ENCODE results near the gene RAP1B.
"Not testable (repeated sequence)": the region's sequence is repeated elsewhere in the genome, so short reads cannot be mapped to it uniquely, and the experiment has no call there.

The RAP1B gene

DNA sequence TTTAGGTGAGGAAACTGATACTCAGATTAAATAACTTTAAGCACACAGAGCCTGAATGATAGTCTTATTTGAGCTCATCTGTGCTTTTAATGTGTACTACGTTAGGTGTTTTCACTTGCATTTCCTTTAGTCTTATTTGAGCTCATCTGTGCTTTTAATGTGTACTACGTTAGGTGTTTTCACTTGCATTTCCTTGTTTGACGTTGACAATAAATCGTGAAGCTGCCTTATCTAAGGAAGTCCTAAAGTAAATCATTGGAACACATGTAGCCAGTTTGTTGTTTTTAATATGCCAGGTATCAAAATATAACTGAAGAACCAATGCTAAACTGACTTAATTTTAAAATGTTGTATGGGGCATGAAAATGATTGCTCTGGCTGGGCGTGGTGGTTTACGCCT, 2.0 kb downstream of the RAP1B start:
- no peak for DNase-seq

DNA sequence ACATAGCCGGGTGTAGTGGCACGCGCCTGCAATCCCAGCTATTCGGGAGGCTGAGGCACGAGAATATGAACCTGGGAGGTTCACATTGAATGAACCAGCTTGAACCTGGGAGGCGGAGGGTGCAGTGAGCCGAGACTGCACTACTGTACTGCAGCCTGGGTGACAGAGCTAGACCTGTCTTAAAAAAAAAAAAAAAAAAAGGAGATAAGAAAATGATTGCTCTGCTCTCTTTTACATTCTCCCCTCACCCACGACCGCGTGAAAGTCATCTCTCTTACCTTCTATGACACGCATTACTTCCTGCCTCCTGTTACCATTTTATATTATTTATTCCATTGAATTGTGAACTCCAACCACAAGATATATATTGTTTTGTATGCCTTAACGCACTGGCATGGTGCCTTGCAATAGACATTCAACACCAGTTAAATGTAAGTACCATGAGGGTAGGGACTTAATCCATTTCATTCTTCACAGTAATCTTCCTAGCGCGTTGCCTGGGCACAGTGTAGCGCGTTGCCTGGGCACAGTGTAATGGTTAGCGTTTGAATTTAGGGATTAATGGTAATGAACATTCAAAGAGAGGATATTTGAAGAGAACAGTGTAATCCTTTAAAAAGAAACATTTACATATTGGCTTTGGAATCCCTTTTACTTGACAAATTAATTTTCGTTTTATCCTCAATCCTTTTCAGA, 2.7 kb downstream of the RAP1B start:
- peak; percentile 41 for DNase-seq

DNA sequence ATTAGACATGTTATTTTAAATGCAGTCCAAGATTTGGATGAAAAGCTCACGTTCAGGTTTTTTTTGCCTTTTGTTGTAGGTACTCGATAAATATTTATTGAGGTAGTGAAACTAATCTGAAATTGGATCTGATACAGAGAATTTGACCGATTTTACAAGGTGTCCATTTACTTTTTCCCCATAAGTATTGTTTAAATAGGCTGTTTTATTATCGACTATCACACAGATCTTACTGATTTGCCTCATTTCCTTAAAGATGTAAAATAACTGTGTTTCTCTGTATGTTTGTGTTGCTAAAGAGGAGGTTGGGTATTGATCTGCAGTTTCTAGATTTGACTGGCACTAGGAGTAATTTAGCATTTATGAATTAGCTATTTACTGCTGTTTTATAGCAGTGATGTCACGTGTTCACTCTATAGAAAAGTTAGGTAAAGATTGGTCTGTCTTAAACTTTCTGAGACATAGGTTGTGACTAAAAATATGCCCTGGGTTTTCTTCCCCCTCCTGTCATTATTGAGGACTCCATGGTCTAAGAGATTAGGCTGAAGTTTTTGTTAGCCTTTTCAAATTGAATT, 3.5 kb downstream of the RAP1B start:
- no peak for DNase-seq

DNA sequence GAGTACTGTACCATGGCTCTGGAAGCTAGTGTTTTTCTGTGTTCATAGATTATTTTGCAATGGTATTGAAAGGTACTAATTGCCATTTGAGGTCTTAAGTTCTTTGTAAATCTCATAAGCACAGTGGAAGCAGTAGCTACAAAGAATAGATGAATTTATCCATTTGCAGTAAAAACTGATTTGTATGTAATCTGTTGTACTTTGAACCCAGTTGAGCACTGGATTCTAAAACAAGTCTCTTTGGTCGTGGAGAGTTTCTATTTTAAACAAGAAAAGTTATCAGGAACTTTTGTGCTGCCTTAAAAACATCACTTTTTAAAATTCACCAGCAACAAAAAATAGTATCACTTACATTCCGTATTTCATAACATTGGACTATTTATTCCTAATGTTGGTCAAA, 4.1 kb downstream of the RAP1B start:
- DNase-seq: no peak

DNA sequence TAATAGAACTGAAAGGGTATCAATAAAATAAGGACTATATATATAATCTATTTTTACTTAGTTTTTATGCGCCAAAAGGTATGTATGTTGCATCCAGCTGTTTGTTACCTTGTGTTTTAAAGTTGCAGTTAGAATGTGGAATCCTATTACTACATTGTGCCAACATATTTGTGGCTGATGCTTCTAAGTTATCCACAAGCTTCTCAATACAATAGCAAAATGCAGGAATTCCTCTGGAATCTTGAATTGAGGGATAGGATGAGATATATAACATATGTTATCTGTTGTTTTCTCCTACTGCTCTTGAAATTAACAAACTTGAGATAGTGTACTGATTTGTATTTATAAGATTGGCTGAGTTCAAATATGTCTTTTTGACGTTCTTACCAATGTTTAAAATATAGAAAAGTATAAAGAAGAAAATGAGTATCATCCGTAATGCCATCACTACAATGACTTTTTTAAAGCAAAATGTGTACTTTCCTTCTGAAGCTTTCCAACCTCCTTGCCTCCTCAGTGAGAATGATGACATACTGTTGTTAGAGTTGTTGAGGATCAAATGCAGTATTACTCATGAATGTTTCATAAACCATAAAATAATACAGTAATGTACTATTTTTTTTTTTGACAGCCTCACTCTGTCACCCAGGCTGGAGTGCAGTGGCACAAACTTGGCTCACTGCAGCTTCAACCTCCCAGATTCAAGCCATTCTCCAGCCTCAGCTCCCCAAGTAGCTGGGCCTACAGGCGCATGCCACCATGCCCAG, 6.6 kb downstream of the RAP1B start:
- no peak for DNase-seq

DNA sequence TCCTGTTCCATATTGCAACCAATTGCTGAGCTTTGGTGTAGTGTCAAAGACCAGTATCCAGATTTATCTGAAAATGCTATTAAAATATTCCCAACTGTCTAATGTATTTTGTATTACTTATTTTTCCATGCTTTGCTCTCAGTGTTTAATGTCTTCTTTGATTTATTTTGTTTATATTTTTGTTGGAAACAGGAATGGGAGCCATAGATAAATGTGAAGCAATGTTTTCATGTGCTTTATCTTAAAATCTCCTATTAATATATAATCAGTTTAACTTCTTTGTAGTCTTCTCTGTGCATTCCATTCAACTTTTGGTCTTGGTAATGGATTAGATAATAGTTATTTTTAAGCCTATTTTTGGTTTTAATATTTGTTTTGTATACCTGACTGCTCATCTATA, 8.8 kb downstream of the RAP1B start:
- DNase-seq: no peak

DNA sequence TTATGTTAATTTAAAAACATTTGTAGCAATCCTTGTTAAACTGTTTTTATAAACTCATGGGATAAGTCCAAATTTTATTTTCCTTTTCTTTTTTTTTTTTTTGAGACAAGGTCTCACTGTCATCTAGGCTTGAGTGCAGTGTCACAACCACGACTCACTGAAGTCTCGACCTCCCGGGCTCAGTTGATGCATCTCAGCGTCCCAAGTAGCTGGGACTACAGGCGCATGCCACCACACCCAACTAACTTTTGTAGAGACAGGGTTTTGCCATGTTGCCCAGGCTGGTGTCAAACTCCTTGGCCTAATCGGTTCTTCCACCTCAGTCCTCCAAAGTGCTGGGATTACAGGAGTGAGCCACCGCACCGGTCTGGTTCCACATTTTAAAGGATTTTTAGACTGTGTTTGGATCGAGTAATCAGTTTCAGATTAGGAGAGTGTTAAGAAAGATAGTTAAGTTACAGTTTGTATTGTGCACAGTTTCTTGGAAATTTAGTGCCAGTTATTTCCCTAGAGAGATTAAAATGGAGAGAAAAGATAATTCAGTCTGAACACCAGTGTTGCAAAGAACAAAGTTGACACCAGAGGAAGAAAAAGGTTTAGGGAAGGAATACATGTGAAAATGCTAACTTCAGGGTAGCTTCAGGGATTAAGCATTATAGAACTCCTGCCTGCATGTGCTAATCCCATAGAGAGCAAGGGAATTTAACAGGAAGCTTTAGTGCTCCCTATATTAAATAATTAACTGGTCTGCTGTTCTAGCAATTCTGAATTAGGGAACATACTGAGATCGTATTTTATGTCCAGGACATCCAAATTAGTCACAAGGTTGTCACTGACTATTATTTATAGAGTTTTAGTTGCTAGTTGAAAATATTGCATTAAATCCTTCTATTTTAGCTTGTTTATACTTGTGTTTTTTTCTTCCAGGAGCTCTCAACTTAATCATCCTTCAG, 10.1 kb downstream of the RAP1B start:
- peak; percentile 45 for DNase-seq

DNA sequence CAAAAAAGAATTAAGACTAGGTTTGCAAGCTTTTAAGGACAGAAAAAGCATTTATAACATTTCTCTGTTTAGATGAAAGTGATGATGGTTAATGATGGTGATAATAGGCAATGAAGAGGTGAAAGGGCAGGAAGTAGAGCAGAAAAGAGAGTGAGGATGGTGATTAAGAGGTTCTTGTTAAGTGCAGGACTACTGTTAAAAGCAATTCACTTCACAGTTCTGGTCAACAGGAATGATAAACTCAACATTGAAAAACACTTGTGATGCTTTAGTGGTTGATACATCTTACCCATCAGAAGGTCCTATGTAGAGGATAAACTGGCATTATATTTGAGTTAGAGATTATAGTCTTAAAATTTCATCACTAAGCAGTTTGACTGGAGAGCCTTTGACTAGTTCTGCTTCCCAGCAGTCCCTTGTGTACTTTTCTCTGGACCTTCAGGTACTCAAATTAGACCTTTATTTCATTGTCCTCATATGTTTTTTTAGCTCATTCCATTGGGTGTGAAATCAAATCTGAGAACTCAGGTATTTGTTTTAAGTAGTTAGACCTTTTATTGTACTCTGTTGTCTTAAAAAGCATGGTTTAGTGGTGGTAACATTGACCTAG, 10.9 kb downstream of the RAP1B start:
- DNase-seq: no peak

DNA sequence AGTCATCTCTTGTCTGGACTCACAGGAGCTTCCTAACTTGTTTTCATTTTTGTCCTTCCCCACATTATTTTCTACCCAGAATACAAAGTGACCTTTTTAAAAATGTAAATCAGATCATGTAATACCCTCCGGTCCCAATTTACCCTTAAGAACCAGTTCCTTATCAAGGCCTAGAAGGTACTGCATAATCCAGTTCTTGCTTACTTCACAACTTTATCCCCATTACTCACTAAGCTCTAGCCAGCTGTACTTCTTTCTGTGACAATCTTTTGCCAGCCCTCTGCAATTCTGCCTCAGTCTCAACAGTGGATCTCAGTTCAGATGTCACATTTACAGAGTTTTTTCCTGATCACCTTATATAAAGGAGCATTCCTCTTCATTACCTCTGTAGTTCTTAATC, 11.6 kb downstream of the RAP1B start:
- no peak for DNase-seq

DNA sequence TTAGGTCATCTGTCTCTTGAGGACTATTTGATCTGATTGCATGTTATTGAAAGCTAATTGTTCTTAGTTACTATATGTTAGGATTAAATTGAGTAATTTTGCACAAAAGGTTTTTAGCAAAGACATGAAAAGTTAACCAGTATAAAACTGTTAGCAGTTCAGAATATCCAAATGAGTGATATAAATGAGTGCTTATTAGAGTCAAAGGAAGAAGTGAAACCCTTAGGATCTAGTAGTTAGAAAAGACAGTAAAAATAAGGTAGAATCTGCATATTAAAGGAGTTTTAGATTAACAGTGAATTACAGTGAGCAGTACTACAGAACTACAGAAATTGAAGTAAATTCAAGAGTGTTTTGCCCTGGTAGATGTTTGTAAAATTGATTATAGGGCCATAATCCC, 12.4 kb downstream of the RAP1B start:
- DNase-seq: no peak

DNA sequence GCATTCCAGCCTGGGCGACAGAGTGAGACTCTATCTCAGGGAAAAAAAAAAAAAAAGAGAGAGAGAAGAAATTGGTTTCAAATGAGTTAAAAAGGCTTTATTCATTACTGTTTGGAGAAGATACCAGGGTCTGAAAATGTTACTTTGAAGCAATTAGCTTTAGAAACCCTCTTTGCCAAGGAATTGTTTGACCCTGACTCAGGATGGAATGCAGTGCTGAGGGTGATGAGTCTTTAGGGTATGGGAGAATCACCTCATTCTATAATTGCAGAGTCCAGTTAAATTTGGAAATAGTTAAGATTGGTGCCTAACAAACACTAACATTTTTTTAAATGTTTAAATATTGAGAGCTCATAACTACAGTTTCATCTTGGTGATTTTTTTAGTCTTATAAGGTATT, 13.3 kb downstream of the RAP1B start:
- DNase-seq: no peak

DNA sequence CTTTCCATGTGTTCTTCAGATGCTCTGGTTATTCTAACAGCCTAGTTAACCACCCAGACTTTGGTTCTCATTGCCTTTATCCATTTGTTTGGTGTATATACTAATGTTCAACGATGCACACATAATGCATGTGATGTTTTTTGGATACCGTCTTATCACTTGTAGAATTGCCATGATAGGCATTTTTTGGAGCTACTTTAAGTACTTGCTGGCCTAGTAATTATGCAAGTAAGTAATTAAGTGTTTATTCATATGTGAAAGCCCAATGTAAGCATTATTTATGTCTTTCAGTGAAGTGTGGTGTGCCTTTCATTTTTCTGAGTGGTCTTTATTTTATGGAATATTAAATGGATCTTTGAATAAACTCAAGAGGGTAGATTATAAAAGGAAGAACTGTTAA, 14.2 kb downstream of the RAP1B start:
- DNase-seq: no peak

DNA sequence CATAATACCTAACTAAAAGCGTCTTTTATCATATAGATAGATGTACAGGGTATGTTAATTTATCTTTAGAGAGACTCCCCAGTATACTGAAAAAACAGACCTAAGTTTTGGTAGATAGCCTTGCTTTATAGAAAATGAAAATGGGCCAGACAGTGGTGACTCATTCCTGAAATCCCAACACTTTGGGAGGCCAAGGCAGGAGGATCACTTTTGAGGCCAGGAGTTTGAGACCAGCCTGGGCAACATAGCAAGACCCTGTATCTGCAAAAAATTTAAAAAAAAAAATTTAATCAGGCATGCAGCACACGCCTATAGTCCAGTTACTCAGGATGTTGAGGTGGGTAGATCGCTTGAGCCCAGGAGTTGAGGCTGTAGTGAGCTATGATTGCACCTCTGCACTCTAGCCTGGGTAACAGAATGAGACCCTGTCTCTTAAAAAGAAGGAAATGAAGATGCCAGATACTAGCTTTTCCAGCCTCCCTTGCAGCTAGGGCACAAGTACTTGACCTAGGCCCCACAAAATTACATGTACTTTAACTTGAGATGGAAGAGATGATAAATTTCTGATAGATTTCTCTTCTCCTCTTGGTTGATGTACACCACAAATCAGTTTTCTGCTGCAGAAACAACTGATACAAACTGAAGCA, 17.1 kb downstream of the RAP1B start:
- DNase-seq: peak; percentile 27

DNA sequence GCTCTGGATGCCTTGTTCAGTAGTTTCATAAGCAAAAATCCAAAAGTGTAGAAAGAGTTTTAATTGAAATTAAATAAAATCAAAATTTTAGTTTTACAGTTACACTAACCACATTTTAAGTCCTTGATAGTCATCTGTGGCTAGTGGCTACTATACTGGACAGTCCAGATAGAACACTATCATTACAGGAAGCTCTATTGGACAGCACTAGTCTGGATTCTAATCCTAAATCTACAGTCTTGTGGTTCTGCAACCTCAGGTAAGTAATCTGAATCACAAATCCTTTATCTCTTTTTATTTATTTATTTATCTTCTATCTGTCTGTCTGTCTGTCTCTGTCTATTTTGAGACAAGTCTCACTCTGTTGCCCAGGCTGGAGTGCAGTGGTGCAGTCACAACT, 18.0 kb downstream of the RAP1B start:
- peak; percentile 20 for DNase-seq

DNA sequence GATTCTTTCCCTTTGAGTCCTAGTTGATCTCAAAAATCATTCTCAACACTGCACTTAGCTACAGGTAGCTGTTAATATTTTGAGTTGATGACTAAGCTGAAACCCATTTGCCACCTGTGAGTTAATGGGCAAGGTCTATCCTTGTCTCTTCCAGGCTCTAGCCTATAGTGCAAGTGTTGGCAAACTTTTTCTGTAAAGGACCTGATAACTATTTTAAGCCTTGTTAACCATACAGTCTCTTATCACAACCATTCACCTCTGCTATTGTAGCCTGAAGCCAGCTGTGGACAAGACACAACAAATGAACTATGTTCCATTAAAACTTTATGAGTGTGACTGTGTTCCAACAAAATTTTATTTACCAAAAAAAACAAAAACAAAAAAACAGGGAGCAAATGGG, 19.4 kb downstream of the RAP1B start:
- peak; percentile 67 for DNase-seq

DNA sequence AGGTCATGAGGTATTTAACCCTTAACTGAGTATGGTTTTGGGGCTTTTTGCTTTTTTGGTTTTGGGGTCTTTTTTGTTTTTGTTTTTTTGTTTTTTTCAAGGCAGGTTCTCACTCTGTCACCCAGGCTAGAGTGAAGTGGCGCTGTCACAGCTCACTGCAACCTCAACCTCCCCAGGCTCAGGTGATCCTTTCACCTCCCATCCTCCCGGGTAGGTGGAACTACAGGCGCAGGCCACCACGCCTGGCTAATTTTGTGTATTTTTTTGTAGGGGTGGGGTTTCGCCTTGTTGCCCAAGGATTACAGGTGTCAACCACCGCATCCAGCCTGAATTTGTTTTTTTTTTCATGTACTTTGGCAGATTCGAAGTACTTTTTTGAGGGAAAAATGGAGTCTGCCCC, 19.9 kb downstream of the RAP1B start:
- DNase-seq: no peak

DNA sequence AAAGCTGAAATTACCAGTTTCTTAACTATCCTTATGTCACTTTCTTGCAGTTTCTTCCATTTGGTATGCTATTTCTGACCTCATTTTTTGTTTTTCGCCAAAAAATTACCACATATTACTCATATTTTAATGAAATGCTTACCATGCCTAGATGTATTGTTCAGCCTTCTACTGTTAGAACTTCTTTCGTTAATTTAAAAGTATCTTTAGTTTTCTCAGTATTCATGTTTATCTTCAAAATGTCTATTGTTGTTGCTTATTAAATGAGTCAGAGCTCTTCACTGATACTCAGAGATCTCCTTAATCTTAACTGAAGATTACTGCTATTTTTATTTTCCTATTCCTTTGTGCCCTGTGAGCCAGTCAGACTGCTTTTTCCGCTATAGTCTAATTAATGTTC, 20.5 kb downstream of the RAP1B start:
- DNase-seq: no peak

DNA sequence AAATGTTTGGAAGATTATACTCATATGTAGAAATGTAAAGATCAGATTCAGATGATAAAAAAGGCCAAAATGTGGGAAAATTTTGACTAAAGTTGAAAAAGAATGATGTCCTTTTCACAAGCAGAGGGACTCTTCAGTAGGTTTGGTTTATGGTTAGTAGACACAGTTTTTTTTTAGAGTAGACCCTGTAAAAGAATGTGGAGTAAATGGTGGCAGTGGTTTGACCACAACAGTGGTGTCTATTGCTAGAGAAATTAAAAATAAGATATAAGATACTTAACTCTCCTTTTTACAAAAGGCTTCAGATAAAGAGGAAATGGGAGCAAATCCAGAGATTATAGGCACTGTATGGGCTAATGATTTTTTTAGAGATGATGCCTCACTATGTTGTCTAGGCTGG, 21.8 kb downstream of the RAP1B start:
- DNase-seq: no peak

DNA sequence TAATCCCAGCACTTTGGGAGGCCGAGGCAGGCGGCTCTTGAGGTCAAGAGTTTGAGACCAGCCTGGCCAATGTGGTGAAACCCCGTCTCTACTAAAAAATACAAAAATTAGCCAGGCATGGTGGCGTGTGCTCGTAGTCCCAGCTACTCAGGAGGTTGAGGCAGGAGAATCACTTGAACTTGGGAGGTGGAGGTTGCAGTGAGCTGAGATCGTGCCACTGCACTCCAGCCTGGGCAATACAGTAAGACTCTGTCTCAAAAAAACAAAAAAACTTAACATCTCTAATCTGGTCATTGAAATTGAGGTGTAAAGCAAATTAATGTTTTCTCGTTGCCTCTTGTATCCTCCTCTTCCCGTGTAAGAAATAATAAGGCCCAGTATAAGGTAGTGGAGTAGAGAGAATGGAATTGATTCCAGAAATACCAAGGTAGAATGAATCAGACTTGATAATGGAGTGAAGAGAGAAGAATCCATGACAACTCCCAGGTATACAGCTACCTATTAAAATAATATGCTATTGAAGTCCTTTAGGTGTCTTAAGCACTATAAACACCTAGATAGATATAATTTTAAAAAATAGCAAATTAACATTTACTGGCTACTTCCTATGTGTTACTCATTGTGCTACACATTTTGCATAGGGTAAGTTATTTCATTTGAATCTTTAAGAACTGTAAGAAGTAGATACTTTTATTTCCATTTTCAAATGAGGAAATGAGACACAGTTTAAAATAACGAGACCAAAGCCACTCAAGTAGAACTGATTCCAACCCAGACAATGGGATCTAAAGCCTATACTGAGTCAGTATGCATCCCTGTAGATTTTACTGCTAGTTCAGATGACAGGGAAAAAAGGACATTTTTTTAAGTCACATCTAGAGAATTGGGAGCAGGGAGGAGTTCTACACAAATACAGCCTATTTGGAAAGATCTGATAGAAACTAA, 23.2 kb downstream of the RAP1B start:
- no peak for DNase-seq

DNA sequence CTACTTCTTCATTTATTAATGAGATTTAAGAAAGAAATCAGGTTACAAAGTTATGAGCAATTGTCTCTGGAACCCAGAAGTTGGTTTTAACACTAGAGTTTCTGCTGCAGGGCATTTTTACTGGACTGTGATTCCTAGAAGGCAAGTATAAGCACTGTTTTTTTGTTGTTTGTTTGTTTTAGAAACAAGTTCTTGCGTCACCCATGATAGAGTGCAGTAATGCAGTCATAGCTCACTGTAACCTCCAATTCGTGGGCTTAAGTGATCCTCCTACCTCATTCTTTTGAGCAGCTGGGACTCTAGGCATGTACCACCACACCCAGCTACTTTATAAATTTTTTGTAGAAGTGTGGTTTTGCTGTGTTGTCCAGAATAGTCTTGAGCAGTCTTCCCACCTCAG, 25.6 kb downstream of the RAP1B start:
- DNase-seq: no peak

DNA sequence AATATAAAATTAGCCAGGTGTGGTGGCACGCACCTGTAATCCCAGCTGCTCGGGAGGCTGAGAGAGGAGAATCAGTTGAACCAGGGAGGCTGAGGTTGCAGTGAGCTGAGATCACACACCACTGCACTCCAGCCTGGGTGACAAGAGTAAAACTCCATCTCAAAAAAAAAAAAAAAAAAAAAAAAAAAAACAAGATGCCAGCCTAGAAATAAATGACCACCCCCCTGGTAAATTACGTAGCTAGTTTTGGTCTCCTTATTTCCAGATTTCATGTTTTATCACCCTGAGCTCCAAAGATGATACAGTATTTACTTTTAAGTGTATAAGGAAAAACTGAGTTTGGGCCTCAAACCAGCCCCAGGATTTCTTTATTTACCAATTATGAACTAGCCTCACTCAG, 26.7 kb downstream of the RAP1B start:
- not testable (repeated sequence) for DNase-seq
